ENCODE results near the gene NEIL3.

NEIL3 gene

DNA sequence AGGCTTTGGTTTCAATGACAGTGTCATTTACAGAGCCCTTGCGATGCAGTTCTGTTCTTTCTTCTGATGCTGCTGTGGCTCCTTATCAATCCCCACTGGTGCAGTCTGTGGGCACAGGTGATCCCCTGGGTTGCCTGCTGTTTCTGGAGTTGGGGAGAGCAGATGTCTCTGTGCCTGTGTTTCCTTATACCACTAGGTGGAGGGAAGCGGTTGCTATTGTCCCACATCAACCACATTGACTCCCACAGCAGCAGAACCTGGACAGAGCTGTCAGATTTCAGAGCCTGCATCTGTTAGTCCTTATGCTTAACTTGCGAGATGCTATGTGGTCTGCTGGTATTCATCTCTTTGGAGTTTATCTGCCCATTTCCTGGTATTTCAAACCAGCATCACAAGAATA lies 57.7 kb downstream of the NEIL3 start:
- no peak for DNase-seq (ENCODE audit: low read depth in 1 of 2, low spot score in 1 of 2)

DNA sequence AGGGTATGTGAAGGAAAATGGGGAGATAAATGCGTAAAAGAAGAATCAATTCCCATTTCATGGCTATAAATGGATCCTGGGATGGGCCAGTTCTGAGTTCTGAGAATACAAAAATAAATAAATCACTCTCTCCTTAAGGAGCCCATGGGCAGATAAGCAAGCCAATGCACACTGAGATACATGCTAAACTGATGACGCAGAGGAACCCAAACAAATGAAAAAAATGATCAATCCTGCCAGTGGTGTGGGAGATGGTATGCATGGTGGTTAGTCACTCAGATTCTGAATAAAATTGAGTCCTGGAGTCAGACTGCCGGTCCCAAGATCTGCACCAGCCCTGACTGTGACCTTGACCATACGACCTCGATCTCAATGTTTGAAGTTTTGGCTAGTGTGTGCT lies 59.7 kb downstream of the NEIL3 start:
- DNase-seq (ENCODE audit: low read depth in 1 of 2, low spot score in 1 of 2), result no peak

DNA sequence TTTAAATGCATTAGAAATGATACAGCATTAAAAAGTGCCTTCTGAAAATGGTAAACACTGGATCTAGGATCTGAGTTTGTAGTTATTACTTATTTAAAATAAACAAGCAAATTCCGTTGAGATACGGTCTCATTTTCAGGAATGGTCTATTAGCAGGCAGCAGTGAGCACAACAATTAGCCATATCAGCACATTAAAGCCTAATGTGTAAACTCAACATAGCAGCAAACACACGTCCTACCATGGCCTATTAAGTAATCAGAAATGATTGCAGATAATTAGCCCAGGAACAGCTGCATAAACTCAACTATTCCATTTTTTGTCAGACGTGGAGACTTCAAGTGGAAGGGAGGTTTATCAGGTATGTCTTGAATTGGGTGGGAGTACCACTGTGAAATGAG lies 61.8 kb downstream of the NEIL3 start:
- DNase-seq (ENCODE audit: low read depth in 1 of 2, low spot score in 1 of 2), result no peak

DNA sequence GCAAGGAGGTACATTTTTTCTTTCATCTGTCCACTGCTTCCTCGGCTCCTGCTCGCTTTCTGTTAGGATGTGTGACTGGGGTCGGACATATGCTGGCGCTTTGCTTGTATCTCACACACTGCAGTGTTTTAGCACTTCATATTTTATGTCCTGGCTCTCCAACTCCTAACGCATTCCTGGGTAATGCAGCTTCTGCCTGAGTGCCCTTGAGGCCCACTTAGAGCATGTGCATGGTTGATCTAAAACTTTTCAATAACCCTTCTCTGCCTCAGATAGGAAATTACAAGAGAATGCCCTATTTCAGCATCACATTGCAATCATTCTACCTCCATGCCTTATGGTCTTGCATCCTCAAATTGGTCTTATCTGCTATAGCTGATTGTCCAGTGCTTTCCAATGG lies 65.3 kb downstream of the NEIL3 start:
- no peak for DNase-seq (ENCODE audit: low read depth in 1 of 2, low spot score in 1 of 2)

DNA sequence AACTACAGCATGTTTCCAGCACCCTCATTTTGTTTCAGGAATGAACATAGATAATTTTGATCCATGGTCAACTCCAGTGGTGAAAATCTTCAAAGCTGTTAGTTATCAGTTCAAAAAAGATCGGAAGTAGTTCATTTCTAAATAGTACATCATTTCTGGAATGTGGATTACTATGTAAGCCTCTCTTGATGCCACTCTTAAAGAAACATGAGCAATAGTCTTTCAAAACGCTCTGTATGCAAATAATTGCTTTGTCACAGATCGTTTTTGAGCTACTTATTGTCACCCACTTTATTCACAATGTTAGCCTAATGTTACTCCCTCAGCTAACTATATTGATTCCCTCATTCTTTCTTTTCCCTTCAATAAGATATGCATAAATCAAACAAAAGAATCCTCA lies 65.7 kb downstream of the NEIL3 start:
- DNase-seq (ENCODE audit: low read depth in 1 of 2, low spot score in 1 of 2), result no peak

DNA sequence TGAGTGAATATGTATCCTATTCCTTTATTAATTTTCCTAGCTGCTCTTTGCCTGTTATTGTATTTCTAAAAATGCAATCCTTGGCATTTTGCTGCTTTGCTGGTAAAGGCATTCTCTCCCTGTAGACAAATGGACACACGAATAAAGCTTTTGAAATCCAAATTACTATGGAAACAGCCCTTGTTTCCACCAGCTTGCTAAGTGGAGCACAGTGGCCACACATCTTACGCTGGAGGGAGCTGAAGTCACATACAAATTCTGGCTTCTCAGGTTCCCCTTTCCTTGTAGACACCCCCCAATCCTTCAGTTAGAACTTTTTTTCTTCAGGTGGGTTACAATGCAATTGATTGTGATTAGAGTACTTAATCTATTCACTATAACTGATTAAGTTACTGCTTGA lies 66.3 kb downstream of the NEIL3 start:
- DNase-seq (ENCODE audit: low read depth in 1 of 2, low spot score in 1 of 2), result no peak

DNA sequence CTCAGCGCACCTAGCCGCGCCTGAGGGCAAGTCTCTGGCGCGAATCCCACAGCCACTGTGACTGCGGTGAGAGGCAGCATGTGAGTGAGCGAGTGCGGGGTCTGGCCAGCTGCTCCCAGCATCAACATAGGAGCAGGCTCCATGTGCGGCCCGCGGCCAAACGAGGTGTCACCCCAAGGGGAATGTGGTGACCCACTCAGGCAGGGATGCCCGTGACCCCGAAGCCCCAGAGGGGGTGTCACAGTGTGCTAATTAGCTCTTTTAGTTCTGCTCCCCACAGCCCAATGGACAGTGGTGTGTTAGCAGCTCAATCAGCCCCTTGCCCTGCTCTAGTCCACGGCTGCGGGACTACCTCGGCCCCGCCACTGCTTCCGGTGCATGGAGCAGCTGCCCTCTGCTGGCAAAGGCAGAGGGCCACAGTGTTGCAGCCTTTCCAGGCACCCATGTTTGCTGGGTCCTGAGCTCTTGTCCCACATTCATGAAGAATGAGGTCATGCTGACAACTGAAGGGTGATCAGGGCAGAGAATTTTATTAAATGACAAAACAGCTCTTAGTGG lies 71.1 kb downstream of the NEIL3 start:
- DNase-seq (ENCODE audit: low read depth in 1 of 2, low spot score in 1 of 2), result no peak

DNA sequence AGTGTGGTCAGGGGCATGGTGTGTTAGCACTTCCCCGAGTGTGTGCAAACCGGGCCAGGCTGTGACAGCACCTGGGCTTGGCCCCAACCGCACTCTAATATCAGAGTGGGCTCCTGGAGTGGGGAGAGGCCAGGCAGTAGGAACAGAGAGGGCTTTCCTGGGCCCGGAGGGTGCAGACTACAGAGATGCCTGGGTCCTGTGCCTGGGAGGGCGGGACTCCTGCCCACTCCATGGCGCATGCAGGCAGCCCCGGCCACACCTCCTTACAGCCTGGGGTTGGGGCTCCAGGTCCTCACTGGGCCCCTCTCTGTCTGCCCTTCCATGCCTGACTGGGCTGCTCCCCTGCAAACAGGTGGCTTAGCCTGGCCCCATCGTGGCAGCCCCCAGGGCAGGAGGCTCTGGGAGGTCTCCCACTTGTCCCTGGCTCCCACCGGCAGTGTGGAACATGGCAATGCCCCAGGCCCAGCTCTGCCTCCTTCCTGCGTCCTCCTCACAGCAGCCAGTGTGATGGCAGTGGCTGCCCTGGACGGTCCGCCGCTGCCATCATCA lies 72.2 kb downstream of the NEIL3 start:
- no peak for DNase-seq (ENCODE audit: low read depth in 1 of 2, low spot score in 1 of 2)

DNA sequence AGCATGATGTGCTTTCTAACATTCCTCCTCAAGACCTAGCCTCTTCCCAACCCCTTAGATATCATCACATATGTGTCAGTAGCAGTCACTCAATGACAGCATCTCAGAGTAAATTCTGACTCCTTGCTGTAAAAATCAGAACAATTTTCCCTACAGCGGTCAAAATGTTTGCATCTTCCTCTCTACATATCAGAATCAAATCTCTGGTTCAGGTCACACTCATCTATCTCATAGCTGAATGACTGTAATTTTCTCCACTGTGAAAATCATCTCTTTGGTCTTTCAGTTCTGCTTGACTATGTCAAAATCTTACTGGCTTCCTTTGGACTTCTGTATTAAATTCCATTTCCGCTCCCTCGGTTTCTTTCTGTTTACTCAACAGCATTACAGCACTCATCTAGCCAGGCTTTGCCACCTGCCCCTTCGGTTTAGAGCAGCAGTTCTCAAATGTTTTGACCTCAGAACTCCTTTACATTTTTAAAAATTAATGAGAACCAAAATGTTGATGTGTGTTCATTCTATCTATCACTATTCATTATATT lies 75.3 kb downstream of the NEIL3 start:
- no peak for DNase-seq (ENCODE audit: low read depth in 1 of 2, low spot score in 1 of 2)

DNA sequence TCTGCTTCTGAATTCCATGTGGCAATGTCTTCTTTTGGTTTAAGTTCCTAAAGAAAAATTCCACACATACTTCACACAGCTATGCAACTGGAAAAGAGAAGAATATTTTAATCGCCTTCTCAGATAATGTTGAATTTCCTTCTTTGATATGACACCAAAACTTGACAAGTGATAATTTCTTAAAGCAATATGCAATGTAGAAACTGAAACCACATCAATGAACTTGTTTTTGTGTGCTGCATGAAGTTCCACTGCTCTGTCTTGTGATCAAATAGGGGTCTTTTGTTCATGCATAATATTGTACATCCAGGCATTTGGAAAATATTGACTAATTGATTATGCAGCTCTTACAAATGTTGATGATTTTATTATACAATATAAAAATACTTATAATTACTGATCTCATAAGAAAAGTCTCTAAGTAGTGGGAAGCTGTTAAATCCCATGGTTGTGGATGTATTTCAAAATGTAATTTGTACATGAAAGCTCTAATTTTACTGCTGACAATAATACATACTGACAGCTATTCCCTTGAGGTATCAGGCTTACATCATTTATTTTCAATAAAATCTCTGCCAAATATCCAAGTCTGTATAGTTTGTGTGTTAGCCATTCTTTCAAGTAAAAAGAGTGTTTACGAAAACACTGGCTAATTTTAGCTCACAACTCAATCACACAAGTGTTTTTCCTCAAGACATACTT lies 76.1 kb downstream of the NEIL3 start:
- no peak for DNase-seq (ENCODE audit: low read depth in 1 of 2, low spot score in 1 of 2)

DNA sequence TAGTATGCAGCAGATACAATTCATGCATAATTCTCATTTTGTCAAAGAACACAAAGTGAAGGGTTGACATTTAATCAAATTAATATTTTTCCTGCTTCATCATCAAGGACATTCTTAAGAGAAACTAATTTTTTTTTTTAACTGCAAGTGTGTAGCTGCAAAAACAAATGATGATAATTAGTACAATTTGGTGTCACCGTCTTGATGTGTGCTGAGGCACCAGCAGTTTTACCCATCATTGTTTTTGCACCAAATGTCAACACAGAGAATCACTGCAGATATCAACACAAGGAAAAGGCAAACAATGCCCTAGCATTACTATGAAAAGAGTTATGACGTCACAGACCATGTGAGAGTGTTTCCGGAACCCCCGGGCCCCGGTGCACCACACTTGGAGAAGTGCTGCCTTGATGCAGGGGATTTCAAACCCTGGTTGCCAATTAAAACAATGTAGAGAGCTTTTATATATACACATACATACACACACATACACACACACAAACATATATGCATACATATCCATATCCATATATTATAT lies 76.7 kb downstream of the NEIL3 start:
- no peak for DNase-seq (ENCODE audit: low read depth in 1 of 2, low spot score in 1 of 2)

DNA sequence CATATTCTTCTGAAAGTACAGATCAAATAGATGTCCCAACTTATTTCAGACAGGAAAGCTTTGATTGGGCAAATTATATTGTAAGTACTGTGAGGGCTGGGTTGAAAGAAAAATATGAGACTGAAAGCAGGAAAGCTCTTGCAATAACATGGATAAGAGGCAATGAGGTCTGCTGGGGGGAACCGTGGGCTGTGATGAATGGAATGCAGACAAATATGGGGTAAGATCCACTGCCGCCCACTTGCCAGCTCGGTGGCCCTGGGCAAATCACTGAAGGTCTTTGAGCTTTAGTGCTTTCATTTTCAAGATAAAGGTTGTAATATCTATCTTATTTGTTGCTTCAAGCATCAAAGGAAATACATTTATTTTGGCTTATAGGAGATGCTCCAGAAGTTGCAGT lies 81.6 kb downstream of the NEIL3 start:
- DNase-seq (ENCODE audit: low read depth in 1 of 2, low spot score in 1 of 2), result no peak

DNA sequence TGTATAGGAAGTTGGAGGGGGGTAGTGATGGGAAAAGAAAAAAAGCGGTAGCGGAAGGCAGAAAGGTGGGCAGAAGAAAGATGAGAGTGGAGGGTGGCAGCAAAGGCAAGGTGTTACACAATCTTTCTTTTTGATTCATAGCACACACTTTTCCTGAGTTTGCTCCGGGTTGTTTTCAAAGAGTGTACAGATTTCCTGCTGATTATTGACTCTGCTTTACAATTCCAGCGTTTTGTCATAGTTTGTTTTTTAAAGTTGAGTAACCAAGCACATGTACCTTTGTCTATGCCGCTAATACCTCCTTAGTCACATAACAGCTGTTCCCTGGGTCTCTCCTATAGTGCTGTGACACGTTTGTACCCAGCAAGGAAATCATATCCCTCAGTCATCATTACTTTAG lies 82.3 kb downstream of the NEIL3 start:
- no peak for DNase-seq (ENCODE audit: low read depth in 1 of 2, low spot score in 1 of 2)

DNA sequence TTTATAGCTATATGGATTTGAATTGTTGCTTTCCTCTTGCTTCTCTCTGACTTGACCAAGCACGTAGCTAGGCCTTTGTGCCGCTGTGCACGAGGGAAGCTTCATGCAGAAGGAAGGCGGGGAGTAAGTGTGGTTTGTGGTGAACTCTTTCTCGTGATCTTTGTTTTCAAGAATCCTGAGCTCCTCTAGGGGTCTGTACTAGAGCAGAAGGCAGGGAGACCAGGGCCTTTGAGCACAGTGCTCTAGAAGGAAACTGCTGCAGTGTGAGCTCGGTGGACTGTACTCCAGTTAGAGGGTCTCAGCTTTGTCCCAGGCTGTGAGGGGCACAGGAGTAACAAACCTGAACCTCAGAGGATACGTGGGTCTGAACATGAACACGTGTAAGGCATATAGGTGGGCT lies 83.6 kb downstream of the NEIL3 start:
- DNase-seq (ENCODE audit: low read depth in 1 of 2, low spot score in 1 of 2), result no peak

DNA sequence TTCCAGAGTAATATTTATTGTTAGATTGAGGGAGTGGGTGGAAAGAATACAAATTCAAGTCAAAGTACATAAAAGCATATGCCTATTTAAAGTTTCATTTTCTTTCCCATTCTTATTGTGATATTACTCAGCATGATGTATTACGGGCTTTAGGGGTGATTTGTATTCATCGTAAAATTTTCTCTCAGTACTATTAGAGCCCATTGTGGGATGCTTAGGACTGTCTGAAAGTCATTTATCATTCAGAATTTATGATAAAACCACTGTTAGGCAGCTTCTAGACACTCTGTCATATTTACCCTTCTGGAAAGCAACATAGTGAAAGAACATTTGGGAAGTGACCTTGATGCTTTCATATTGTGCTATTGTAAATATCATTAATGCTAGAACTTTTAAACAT lies 86.7 kb downstream of the NEIL3 start:
- DNase-seq (ENCODE audit: low read depth in 1 of 2, low spot score in 1 of 2), result no peak

DNA sequence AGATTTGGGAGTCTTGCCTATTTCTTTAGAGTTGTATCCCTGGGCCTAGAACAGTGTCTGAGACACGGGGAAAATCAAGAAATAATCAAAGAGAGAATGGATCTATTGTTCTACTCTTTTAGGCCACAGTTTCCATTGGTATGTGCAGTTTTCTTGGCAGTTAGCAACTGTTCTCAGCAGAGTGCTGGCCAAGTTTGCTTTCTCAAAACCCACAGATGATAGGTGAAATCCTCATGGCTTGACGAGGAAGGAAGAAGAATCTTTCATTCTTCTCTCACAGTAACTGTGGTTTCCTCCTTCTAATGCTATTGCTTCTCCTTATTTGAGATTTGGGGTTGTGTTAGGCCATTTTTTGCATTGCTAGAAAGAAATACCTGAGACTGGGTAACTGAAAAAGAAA lies 90.4 kb downstream of the NEIL3 start:
- no peak for DNase-seq (ENCODE audit: low read depth in 1 of 2, low spot score in 1 of 2)

DNA sequence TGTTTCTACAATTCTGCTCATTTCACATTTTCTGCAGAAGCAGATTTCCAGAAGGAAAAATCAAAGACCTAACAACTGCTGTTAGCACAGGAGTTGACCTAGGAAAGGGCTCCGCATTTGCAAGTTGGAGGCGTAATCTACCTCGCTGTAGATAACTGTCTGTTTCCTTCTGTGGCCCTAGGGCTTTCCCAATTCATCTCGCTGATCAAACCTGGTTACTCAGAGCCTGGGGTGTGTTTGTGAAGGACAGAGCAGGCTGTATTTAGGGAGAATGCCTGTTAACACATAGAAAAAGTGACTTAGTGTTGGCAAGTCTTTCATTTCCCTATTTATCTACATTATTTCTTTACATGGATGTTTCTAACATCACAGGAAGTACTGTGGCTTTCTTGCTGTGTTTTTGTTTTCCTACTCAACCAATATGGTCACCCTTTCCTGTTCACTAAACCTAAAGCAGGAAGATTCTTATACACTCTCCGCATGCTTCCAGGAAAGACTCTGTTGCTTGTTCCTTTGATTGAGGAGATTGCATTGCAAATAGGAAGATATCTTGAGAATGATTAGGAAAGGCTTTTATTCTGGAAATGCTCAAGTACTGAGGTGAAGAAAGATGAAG lies 92.1 kb downstream of the NEIL3 start:
- DNase-seq (ENCODE audit: low read depth in 1 of 2, low spot score in 1 of 2), result no peak

DNA sequence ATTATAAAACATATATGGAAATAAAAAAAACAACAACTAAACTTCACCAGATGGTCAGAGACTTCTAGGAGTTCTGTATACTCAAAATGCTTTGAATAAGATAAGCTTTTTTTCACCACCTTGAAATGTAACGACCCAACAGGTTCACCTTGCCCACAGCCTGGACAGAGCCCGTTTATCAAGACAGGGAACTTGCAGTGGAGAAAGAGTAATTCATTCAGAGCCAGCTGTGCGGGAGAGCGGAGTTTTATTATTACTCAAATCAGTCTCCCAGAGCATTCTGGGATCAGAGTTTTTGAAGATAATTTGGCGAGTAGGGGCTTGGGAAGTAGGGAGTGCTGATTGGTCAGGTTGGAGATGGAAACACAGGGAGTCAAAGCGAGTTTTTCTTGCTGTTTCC lies 94.1 kb downstream of the NEIL3 start:
- DNase-seq (ENCODE audit: low read depth in 1 of 2, low spot score in 1 of 2), result no peak

DNA sequence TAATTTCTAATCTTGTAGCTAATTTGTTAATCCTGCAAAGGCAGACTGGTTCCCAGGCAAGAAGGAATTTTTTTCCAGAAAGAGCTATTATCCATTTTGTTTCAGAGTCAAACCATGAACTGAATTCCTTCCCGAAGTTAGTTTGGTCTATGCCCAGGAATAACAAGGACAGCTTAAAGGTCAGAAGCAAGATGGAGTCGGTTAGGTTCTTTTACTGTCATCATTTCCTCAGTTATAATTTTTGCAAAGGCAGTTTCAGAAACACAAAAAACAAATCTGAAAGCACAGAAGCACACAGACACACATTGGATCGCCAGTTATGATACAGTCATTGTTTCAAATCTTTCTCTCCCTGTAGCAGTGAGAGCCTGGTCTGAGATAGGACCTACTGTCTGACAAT lies 94.7 kb downstream of the NEIL3 start:
- DNase-seq (ENCODE audit: low read depth in 1 of 2, low spot score in 1 of 2), result no peak

DNA sequence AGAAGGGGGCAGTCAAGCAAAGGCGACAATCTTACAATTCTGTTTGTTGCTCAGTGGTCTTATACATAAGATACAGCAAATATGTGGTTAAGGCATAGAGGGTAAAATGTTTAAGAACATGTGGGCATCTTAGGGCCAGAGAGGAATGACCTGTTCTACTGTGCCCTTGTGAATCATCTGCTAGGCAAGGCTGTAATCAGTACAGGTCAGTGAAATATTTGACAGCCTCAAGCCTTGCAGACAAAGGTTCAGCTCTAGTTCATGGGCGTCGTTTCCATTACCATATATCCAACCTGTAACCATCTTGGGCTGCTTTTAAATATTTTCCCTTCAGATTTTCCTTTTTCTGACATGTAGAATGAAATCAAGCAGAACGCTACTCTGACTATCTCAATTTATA lies 95.3 kb downstream of the NEIL3 start:
- DNase-seq (ENCODE audit: low read depth in 1 of 2, low spot score in 1 of 2), result no peak

DNA sequence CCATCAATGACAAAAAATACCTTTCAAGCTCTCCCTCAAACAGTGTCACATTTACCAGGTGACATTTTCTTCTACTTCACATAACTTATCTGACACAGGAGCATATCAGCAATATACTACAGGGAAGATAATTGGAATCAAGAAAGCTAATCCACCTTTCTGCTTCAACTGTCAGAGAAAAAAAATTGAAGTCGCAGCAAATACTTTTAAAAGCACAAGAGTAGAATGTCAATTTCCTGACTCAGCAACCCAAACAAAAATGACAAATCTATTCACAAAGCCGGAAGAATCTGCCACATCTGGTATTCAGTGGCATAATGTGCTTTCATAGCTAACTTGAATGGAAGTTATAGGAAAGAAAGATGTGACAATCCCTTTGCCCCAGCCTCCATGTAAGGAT lies 95.8 kb downstream of the NEIL3 start:
- no peak for DNase-seq (ENCODE audit: low read depth in 1 of 2, low spot score in 1 of 2)

DNA sequence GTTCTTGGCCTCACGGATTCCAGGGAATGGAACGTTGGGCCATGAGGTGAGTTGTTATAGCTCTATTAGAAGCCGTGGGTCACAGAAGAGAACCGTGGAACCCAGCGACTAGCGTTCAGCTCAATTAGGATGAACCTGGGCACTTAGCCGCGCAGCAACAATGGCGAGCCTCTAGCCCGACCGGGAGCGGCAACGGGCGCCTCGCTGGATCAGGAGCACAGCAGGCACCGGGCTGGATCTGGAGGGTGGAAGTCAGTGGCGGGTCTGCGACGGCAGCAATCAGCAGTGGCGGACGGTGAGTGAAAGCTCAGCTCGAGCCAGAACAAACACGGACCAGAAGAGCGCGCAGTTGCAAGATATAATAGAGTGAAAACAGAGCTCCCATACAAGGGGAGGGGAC lies 98.3 kb downstream of the NEIL3 start:
- no peak for DNase-seq (ENCODE audit: low read depth in 1 of 2, low spot score in 1 of 2)
